Skin epidermis (tissue), 12 donors: Measurements from ENCODE around the gene PLEKHA5.
"Not testable (repeated sequence)": the region's sequence is repeated elsewhere in the genome, so short reads cannot be mapped to it uniquely, and the experiment has no call there.

Source experiments
- H3K27ac ChIP-seq, 21 experiments: fragments of 200-600 bp; sonication (generic) in 11 of 21; one replicate each; pipeline ENCODE4 v1.5.0; 2020; ENCODE audit warnings: mild to moderate bottlenecking in 3 of 21, inconsistent platforms in 2 of 21, moderate library complexity in 2 of 21
- H3K4me3 ChIP-seq, 7 experiments: fragments of 200-600 bp; sonication (generic) in 2 of 7; one replicate each; pipeline ENCODE4 v1.5.0; 2020; ENCODE audit warnings: inconsistent platforms in 2 of 7, mild to moderate bottlenecking in 2 of 7, moderate library complexity in 1 of 7

The PLEKHA5 gene

GRCh38 chr12:19129486-19130223, at the start of gene PLEKHA5:
TSS of gene PLEKHA5 (plus strand) at chr12:19129733. CDS start at chr12:19129800, 67 bp downstream.
- Histone ChIP-seq H3K4me3 (peak within 1 kb of the TSS; percentile 54 to 96 (median 90)), H3K27ac (peak within 1 kb of the TSS; percentile 62 to 96 (median 90))

- H3K4me3 ChIP-seq = no peak overlapping the region
- no peak overlapping the region for H3K27ac ChIP-seq
These were observed 48.6 kb upstream of the PLEKHA5 start for GRCh38 chr12:19080918-19081317.

GRCh38 chr12:19082365-19082911, 47.1 kb upstream of the PLEKHA5 start:
- Histone ChIP-seq H3K4me3 (no peak overlapping the region), H3K27ac (no peak overlapping the region)

DNA sequence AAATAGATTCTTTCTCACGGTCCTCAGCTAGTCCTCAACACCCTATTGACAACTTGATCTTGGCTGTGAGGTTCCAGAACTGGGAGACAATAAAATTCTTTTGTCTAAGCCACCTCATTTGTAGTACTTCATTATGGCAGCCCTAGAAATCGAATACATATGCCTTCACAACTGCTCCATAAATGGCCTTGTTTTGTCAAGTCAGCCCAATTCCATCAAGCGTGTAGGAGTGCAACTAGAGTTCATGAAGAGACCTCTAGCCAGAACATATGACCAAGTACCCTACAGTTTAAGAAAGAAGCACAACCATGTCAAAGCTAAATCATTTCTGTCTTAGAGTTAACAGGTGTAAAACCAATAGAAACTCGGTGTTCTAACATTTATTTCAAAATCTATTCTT, 45.0 kb upstream of the PLEKHA5 start:
- Histone ChIP-seq H3K27ac (no peak overlapping the region), H3K4me3 (no peak overlapping the region)

DNA sequence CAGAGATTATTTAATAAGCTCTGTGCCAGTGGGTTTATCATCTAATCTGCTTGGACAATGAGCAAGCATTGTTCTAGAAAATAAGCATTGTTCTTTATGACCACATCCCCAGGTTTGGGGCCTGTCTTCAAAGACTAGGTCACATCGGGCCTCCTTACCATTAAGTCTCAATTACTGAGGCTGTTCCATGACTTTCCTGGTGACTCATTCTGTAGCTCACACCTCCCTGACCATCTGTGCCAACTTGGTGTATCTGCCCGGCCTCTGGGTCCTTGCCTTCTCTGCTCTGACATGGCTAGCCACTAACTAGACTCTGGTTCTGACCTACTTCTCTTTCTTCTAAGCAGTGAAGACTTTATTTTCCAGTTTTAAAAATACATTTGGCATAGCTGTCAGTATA, 44.4 kb upstream of the PLEKHA5 start:
- no peak overlapping the region for H3K4me3 ChIP-seq
- no peak overlapping the region for H3K27ac ChIP-seq

DNA sequence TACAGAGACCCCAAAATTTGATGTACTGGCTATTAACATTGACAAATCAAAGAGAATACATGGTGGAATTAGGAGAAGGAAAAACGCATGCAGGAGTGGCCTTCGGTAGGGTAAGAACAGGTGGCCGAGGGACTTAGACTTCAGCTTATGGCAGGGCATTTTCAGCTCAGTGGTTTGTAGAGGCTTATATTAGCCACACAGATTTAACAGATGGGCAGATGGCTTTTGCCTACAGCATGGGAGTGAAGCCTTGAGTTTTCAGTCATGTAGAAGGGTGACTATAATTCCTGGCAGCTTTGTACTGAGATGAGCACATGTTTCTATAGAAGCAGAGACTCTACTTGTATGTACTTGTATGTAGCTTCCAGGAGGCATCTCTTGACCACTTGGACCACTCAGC, 40.9 kb upstream of the PLEKHA5 start:
- no peak overlapping the region for H3K27ac ChIP-seq

DNA sequence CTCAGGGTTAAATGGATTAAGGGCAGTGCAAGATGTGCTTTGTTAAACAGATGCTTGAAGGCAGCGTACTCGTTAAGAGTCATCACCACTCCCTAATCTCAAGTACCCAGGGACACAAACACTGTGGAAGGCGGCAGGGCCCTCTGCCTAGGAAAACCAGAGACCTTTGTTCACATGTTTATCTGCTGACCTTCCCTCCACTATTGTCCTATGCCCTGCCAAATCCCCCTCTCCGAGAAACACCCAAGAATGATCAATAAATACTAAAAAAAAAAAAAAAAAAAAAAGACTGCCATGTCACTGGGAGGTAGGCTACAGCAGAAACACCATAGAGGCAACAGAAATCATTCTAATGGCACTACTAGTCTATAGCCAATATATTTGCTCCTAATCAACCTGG, 37.1 kb upstream of the PLEKHA5 start:
- not testable (repeated sequence) for H3K4me3 ChIP-seq, H3K27ac ChIP-seq

More for the DNA sequence above, 40.9 kb upstream of the PLEKHA5 start:
- H3K4me3 ChIP-seq = no peak overlapping the region

- Histone ChIP-seq H3K4me3 (no peak overlapping the region), H3K27ac (no peak overlapping the region)
These were observed 36.3 kb upstream of the PLEKHA5 start for GRCh38 chr12:19093218-19093617.

DNA sequence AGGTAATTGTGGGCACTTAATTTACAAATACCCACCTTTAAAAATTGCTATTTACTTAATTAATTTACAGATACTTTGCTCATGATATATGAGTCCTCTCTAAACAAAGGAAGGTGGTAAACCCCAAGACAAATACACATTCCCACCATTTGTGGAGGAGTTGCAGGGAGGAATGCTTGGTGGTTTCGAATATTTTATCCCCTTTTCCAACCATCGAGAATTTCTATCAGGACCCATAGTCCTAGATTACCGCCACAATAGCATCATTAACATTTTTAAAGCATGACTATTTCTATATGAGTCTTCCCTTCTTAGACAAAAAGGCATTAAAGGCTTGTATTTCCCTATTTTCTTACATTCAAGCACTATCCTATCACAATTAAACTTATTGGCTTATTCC, 34.2 kb upstream of the PLEKHA5 start:
- no peak overlapping the region for H3K27ac ChIP-seq
- H3K4me3 ChIP-seq = no peak overlapping the region

- Histone ChIP-seq H3K4me3 (no peak overlapping the region), H3K27ac (no peak overlapping the region)
These were observed 33.6 kb upstream of the PLEKHA5 start for GRCh38 chr12:19095756-19096480.

DNA sequence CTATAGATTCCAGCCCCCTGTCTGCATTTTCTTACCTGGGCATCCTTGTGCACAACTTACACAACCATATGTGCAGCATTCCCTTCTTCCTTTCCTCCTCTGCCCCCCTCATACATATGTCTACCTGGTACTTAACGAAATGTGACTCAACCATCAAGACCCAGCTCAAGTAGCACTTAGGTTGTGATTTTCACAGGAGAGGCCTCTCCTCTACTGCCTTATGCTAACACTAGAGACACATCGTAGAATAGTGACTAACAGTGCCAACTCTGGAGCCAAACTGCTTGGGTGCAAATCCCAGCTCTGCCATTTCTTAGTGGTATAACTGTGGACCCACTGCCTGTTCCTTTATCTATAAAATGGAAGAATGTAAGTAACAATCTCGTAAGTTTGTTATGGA, 24.1 kb upstream of the PLEKHA5 start:
- Histone ChIP-seq H3K27ac (no peak overlapping the region), H3K4me3 (no peak overlapping the region)

GRCh38 chr12:19107750-19108149, 21.8 kb upstream of the PLEKHA5 start:
- no peak overlapping the region for H3K27ac ChIP-seq
- no peak overlapping the region for H3K4me3 ChIP-seq

DNA sequence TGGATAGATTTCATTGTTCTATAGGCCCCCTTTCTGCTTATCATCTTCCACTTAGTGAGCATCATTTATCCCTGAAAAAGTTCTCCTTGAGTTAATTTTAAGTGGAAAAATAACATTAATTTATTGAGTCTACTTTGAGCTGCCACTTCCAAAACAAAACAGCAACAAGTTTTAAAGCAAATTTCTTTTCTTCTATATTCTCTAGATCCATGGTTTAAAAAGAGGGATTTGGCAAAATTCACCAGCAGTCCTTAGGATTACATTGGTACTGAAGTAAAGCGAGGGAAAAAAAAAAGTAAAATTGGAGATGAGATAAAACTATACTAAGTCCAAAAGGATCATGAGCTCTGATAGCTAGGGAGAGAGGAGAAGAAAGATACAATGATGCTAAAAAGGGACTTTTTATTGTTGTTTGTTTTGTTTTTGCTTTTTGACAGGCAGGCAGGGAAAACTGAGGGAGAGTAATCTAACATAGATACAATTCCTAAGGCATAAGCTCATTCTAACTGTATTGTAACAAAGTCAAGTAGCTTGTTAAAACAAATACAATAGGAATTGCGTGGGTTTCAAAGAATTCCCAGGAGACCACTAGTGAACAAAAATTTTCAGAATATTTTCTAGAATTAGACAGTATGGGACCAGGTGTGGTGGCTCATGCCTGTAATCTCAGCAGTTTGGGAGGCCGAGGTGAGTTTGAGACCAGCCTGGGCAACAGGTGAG, 19.2 kb upstream of the PLEKHA5 start:
- H3K27ac ChIP-seq = no peak overlapping the region
- no peak overlapping the region for H3K4me3 ChIP-seq

DNA sequence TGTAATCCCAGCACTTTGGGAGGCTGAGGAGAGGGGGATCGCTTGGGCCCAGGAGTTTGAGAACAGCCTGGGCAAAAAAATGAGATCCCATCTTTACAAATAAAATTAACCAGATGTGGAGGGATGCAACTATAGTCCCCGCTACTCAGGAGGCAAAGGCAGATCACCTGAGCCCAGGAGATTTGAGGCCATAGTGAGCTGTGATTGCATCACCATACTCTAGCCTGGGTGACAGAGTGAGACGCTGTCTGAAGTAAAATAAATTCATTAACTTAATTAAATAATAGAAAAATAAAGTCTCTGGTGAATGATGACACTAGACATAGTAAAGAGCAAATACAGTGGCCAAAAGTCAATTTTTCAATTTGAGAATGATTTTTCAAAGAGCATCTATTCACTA, 16.1 kb upstream of the PLEKHA5 start:
- Histone ChIP-seq H3K27ac (no peak overlapping the region), H3K4me3 (no peak overlapping the region)

- Histone ChIP-seq H3K27ac (no peak overlapping the region), H3K4me3 (no peak overlapping the region)
These were observed 14.2 kb upstream of the PLEKHA5 start for GRCh38 chr12:19115285-19115684.

GRCh38 chr12:19119440-19119839, 10.1 kb upstream of the PLEKHA5 start:
- no peak overlapping the region for H3K27ac ChIP-seq
- H3K4me3 ChIP-seq = no peak overlapping the region

GRCh38 chr12:19120795-19121194, 8.7 kb upstream of the PLEKHA5 start:
- Histone ChIP-seq H3K4me3 (no peak overlapping the region), H3K27ac (no peak overlapping the region)

GRCh38 chr12:19121449-19122018, 8.0 kb upstream of the PLEKHA5 start:
- Histone ChIP-seq H3K27ac (no peak overlapping the region), H3K4me3 (no peak overlapping the region)

- H3K27ac ChIP-seq = no peak overlapping the region
- no peak overlapping the region for H3K4me3 ChIP-seq
These were observed 4.2 kb upstream of the PLEKHA5 start for GRCh38 chr12:19125325-19125724.

- no peak overlapping the region for H3K27ac ChIP-seq
- H3K4me3 ChIP-seq = no peak overlapping the region
These were observed 2.3 kb upstream of the PLEKHA5 start for GRCh38 chr12:19127270-19127669.
